Fibroblast of skin of left biceps (primary cell): ENCODE results near the gene NUP43.
A peak's percentile ranks its signal among the peaks of the same experiment; 100 is the strongest.
"Not testable (repeated sequence)": the region's sequence is repeated elsewhere in the genome, so short reads cannot be mapped to it uniquely, and the experiment has no call there.

Experiments
- DNase-seq, 2 experiments: peaks; one replicate each; pipeline ENCODE4 v3.0.0-alpha.2; 2013; ENCODE audit warnings: low read depth in 2 of 2

NUP43 gene

GRCh38 chr6:149746147-149746946 is at the start of gene NUP43:
Gene NUP43, minus strand, starts transcription at chr6:149746529. Its CDS starts 34 bp downstream, at chr6:149746495.
- peak; percentile 89 to 92 for DNase-seq

GRCh38 chr6:149783551-149783950 is 37.2 kb upstream of the NUP43 start:
- no peak for DNase-seq

- no peak for DNase-seq
Measured at GRCh38 chr6:149782337-149782736, 36.0 kb upstream of the NUP43 start.

- DNase-seq: no peak
Measured at GRCh38 chr6:149781715-149782114, 35.4 kb upstream of the NUP43 start.

- DNase-seq: no peak
Measured at GRCh38 chr6:149779644-149779963, 33.3 kb upstream of the NUP43 start.

GRCh38 chr6:149777624-149778023 is 31.3 kb upstream of the NUP43 start:
- DNase-seq: no peak

GRCh38 chr6:149771925-149772324 is 25.6 kb upstream of the NUP43 start:
- DNase-seq: no peak

- no peak for DNase-seq
Measured at GRCh38 chr6:149771185-149771584, 24.9 kb upstream of the NUP43 start.

GRCh38 chr6:149769676-149770075 is 23.3 kb upstream of the NUP43 start:
- no peak for DNase-seq

- DNase-seq: no peak
Measured at GRCh38 chr6:149766156-149766769, 19.9 kb upstream of the NUP43 start.

GRCh38 chr6:149763866-149764265 is 17.5 kb upstream of the NUP43 start:
- DNase-seq: peak in 1 of 2 experiments; percentile 15

GRCh38 chr6:149761438-149761837 is 15.1 kb upstream of the NUP43 start:
- no peak for DNase-seq

- DNase-seq: no peak
Measured at GRCh38 chr6:149756261-149756636, 9.9 kb upstream of the NUP43 start.

- no peak for DNase-seq
Measured at GRCh38 chr6:149755300-149756260, 9.3 kb upstream of the NUP43 start.

GRCh38 chr6:149754548-149754947 is 8.2 kb upstream of the NUP43 start:
- DNase-seq: no peak

- not testable (repeated sequence) for DNase-seq
Measured at GRCh38 chr6:149753374-149753637, 7.0 kb upstream of the NUP43 start.

- no peak for DNase-seq
Measured at GRCh38 chr6:149752600-149753373, 6.5 kb upstream of the NUP43 start.

GRCh38 chr6:149751920-149752319 is 5.6 kb upstream of the NUP43 start:
- not testable (repeated sequence) for DNase-seq

- no peak for DNase-seq
Measured at GRCh38 chr6:149751239-149751638, 4.9 kb upstream of the NUP43 start.

- no peak for DNase-seq
Measured at GRCh38 chr6:149750136-149750609, 3.8 kb upstream of the NUP43 start.

- DNase-seq: peak; percentile 60 to 68
Measured at GRCh38 chr6:149749594-149750135, 3.3 kb upstream of the NUP43 start, which contains the start of gene PCMT1. Gene PCMT1, plus strand, starts transcription at chr6:149749741. Its CDS starts 161 bp downstream, at chr6:149749902.
